Measurements from ENCODE around the gene ING5. TPM values are rescaled to one million over a fixed set of nuclear protein-coding genes. Genes with fewer than 3 reads are reported as not detected.

The ING5 gene
- total RNA-seq, 1 donor from 2014 or later: 16.3 TPM

- Mint-ChIP-seq H3K4me1 (ENCODE audit: low read depth) (no peaks in the 10 kb centered on the region), H3K9me3 (ENCODE audit: low read depth) (peaks cover 7% of the 10 kb centered on the region), H3K27me3 (ENCODE audit: low read depth) (no peaks in the 10 kb centered on the region), H3K36me3 (ENCODE audit: low read depth) (peaks cover 32% of the 10 kb centered on the region), H3K27ac (ENCODE audit: unreplicated experiment) (no peak overlapping the region), H3K4me3 (ENCODE audit: unreplicated experiment) (no peak overlapping the region)
- TF ChIP-seq, protein P1, sequence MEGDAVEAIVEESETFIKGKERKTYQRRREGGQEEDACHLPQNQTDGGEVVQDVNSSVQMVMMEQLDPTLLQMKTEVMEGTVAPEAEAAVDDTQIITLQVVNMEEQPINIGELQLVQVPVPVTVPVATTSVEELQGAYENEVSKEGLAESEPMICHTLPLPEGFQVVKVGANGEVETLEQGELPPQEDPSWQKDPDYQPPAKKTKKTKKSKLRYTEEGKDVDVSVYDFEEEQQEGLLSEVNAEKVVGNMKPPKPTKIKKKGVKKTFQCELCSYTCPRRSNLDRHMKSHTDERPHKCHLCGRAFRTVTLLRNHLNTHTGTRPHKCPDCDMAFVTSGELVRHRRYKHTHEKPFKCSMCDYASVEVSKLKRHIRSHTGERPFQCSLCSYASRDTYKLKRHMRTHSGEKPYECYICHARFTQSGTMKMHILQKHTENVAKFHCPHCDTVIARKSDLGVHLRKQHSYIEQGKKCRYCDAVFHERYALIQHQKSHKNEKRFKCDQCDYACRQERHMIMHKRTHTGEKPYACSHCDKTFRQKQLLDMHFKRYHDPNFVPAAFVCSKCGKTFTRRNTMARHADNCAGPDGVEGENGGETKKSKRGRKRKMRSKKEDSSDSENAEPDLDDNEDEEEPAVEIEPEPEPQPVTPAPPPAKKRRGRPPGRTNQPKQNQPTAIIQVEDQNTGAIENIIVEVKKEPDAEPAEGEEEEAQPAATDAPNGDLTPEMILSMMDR (IDR thresholded peaks at IDR 0.05): no peak
- no peak for DNase-seq (ENCODE audit: low spot score)
These were observed 43.4 kb downstream of the ING5 start for GRCh38 chr2:241745276-241745675.

DNA sequence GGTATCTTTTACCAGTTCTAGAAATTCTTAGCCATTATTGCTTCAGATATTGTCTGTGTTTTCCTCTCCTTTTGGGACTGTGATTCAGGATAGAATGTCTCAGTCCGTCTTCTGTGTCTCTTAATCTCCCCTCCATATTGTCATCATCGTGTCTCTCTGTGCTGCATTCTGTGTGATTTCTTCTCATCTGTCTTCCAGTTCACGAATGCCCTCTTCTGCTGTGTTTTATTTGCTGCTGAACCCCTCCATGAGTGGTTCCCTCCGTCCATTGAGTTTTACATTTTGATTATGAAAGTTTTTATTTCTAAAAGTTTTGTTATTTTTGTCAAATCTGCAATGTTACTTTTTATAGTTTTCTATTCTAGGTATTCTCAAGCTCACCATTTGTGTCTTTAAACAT lies 44.2 kb downstream of the ING5 start:
- Mint-ChIP-seq H3K27me3 (ENCODE audit: low read depth) (no peaks in the 10 kb centered on the region), H3K27ac (ENCODE audit: unreplicated experiment) (no peak overlapping the region), H3K9me3 (ENCODE audit: low read depth) (peaks cover 7% of the 10 kb centered on the region), H3K36me3 (ENCODE audit: low read depth) (peaks cover 32% of the 10 kb centered on the region), H3K4me1 (ENCODE audit: low read depth) (no peaks in the 10 kb centered on the region), H3K4me3 (ENCODE audit: unreplicated experiment) (no peak overlapping the region)
- no peak for DNase-seq (ENCODE audit: low spot score)
- TF ChIP-seq, protein P1 (IDR thresholded peaks at IDR 0.05): no peak

DNA sequence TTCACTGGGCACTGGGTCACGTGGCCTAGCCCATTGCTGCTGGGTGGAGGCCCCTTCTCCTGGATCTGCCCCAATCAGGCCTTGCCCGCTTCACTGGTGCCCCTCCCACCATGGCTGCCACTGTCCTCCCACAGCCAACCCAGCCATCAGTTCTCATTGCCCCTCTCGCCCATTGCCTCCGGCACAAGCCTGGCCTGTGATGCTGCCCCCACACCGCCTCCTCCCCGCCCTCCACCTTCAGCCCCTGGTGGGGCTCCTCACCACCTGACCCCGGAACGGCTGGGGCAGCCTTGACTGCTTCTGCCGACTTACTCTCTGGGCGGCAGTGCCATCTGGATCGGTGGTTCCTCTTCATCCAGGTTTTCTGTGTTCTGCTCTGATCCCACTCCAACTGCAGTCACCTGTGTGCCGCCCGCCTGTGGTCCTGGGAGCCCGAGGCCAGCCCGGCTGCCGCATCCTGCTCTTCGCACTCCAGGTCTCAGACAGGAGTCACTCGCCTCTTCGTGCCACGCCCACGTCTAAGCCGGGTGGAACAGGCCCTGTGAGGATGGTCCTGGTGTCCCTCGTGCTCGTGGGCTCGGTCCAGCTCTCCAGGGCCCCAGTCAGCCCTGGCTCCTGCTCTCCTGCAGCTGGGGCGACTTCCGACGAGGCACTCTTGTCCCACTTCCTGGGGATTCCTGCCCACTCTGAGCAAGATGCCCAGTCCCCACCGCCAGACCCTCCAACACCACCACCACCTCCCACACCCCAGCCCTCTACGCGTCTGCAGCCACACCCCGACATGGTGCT lies 46.8 kb downstream of the ING5 start:
- Mint-ChIP-seq H3K27ac (ENCODE audit: unreplicated experiment) (no peak overlapping the region), H3K27me3 (ENCODE audit: low read depth) (no peaks in the 10 kb centered on the region), H3K9me3 (ENCODE audit: low read depth) (peaks cover 7% of the 10 kb centered on the region), H3K4me3 (ENCODE audit: unreplicated experiment) (no peak overlapping the region), H3K4me1 (ENCODE audit: low read depth) (no peaks in the 10 kb centered on the region), H3K36me3 (ENCODE audit: low read depth) (peaks cover 30% of the 10 kb centered on the region)
- DNase-seq (ENCODE audit: low spot score): no peak
- TF ChIP-seq, protein P1 (IDR thresholded peaks at IDR 0.05): no peak

DNA sequence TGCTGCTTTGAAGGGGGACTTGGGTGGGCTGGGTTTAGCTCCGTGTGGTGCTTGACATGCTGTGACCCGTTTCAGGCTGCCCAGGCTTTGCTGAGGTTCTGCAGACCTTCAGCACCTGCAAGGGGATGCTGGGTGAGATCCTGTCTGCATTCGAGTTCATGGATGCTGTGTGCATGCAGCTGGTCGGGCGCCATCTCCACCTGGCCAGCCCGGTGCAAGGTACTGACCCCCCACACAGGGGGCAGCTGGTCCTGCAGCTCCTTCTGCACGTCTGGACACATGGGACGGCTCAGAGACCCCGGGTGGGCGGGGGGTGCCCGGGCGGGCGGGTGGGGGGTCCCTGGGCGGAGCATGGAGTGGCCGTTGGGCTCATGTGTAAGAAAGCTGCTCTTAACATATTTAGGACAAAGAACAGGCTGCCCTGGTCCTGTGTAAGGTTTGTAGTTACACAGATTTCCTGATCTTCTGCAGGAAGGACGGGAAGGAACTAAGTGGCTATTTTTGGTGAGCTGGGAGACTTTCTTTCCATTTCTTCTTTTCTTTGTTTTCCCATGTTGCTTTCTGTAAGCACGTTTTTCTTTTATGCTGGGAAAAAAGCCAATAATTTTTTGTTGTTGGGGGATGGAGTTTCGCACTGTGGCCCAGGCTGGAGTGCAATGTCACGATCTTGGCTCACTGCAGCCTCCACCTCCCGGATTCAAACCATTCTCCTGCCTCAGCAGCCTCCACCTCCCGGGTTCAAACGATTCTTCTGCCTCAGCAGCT lies 48.4 kb downstream of the ING5 start:
- TF ChIP-seq, protein P1 (IDR thresholded peaks at IDR 0.05): no peak
- H3K4me3 Mint-ChIP-seq (ENCODE audit: unreplicated experiment): no peak overlapping the region
- no peaks in the 10 kb centered on the region for H3K27me3 Mint-ChIP-seq (ENCODE audit: low read depth)
- H3K9me3 Mint-ChIP-seq (ENCODE audit: low read depth): peaks cover 7% of the 10 kb centered on the region
- H3K36me3 Mint-ChIP-seq (ENCODE audit: low read depth): peaks cover 27% of the 10 kb centered on the region
- H3K27ac Mint-ChIP-seq (ENCODE audit: unreplicated experiment): no peak overlapping the region
- no peaks in the 10 kb centered on the region for H3K4me1 Mint-ChIP-seq (ENCODE audit: low read depth)
- no peak for DNase-seq (ENCODE audit: low spot score)

GRCh38 chr2:241751152-241751551 lies 49.3 kb downstream of the ING5 start:
- Mint-ChIP-seq H3K27me3 (ENCODE audit: low read depth) (no peaks in the 10 kb centered on the region), H3K4me3 (ENCODE audit: unreplicated experiment) (no peak overlapping the region), H3K9me3 (ENCODE audit: low read depth) (peaks cover under 1% of the 10 kb centered on the region), H3K27ac (ENCODE audit: unreplicated experiment) (no peak overlapping the region), H3K4me1 (ENCODE audit: low read depth) (no peaks in the 10 kb centered on the region), H3K36me3 (ENCODE audit: low read depth) (peaks cover 18% of the 10 kb centered on the region)
- no peak for DNase-seq (ENCODE audit: low spot score)
- TF ChIP-seq, protein P1 (IDR thresholded peaks at IDR 0.05): no peak

Data from chondrocyte (in vitro differentiated cells).